ENCODE data around the gene RPL32.

DNA sequence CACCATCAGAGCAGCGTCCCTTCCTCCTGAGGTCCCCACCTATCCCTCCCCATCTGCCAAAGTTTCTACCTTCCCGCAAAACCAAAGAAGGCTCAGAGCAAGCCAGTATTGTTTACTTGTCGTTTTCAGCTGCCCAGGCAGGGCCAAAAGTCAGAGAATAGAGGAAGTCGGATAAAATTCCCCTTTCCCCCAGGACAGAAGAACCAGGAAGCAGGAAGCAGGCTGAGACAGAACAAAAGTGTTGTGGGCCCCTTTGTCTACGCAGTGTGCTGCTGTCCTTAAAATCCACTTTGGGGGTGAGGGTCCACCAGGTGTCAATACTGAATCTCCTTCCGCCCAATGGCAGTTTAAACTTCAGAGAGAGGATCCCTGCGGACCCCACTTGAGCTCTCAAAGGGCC lies 18.5 kb upstream of the RPL32 start:
- TF ChIP-seq FOXA1 (IDR thresholded peaks at IDR 0.05) (no peak), YY1 (IDR thresholded peaks at IDR 0.05) (no peak)
- TF ChIP-seq, protein P1, sequence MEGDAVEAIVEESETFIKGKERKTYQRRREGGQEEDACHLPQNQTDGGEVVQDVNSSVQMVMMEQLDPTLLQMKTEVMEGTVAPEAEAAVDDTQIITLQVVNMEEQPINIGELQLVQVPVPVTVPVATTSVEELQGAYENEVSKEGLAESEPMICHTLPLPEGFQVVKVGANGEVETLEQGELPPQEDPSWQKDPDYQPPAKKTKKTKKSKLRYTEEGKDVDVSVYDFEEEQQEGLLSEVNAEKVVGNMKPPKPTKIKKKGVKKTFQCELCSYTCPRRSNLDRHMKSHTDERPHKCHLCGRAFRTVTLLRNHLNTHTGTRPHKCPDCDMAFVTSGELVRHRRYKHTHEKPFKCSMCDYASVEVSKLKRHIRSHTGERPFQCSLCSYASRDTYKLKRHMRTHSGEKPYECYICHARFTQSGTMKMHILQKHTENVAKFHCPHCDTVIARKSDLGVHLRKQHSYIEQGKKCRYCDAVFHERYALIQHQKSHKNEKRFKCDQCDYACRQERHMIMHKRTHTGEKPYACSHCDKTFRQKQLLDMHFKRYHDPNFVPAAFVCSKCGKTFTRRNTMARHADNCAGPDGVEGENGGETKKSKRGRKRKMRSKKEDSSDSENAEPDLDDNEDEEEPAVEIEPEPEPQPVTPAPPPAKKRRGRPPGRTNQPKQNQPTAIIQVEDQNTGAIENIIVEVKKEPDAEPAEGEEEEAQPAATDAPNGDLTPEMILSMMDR (IDR thresholded peaks at IDR 0.05; ENCODE audit: low read depth, low read length, missing input control): no peak
- TF ChIP-seq, protein P2, sequence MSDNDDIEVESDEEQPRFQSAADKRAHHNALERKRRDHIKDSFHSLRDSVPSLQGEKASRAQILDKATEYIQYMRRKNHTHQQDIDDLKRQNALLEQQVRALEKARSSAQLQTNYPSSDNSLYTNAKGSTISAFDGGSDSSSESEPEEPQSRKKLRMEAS (IDR thresholded peaks at IDR 0.05): no peak
